Caco-2 (cell line): ENCODE measurements around the gene FOXP1. TPM values are rescaled to one million over a fixed set of nuclear protein-coding genes. Genes with fewer than 3 reads are reported as not detected.

Experiments
- BruUV-seq: library from RNA; stranded (reverse); fragments of 400-500 nt; replicated peaks from 2 replicates; lab custom pipeline; 2021; lab: Mats Ljungman, UMichigan
- CTCF ChIA-PET: fragments of 300-600 bp; sonication (Branson Sonifier 250); formaldehyde crosslinking; loops from one replicate; lab custom pipeline; 2022; ENCODE audit warnings: antibody characterized with exemption; lab: Charles Lee
- POLR2A ChIA-PET: fragments of 300-600 bp; sonication (Branson Sonifier 250); formaldehyde crosslinking; loops from one replicate; lab custom pipeline; 2022; ENCODE audit warnings: antibody characterized with exemption; lab: Charles Lee
- DNase-seq, 2 experiments: peaks; one replicate each; pipeline versions ENCODE4 v3.0.0 to v3.0.0-alpha.2; 2020 to 2022
- H3K27me3 ChIP-seq: replicated peaks from 2 replicates; pipeline ENCODE4 v1.6.0; 2011; ENCODE audit warnings: low read length; ENCODE audit not compliant: control insufficient read depth, insufficient read depth
- H3K36me3 ChIP-seq: 2 replicates; pipeline ENCODE4 v1.5.1; 2011; ENCODE audit warnings: low read length; ENCODE audit not compliant: control insufficient read depth, insufficient read depth
- H3K4me1 ChIP-seq: fragments of 250-450 bp; sonication (Bioruptor Pico); 2 replicates; pipeline ENCODE4 v1.5.1; 2020; ENCODE audit warnings: mild to moderate bottlenecking
- H3K4me3 ChIP-seq: 2 replicates; pipeline ENCODE4 v1.5.1; 2011; ENCODE audit warnings: low read depth, mild to moderate bottlenecking, control low read depth, low read length
- H3K9me3 ChIP-seq: fragments of 250-450 bp; sonication (Bioruptor Pico); 2 replicates; pipeline ENCODE4 v1.5.1; 2020; ENCODE audit warnings: mild to moderate bottlenecking, moderate library complexity
- H3K27ac Mint-ChIP-seq: one replicate; pipeline ENCODE4 v1.8.0; 2022; ENCODE audit warnings: mixed read lengths; ENCODE audit not compliant: unreplicated experiment
- H3K27me3 Mint-ChIP-seq: one replicate; pipeline ENCODE4 v1.8.0; 2022; ENCODE audit warnings: mixed read lengths; ENCODE audit not compliant: insufficient read depth, unreplicated experiment
- H3K36me3 Mint-ChIP-seq: one replicate; pipeline ENCODE4 v1.8.0; 2022; ENCODE audit warnings: mild to moderate bottlenecking, mixed read lengths; ENCODE audit not compliant: insufficient read depth, unreplicated experiment
- H3K4me1 Mint-ChIP-seq: one replicate; pipeline ENCODE4 v1.8.0; 2022; ENCODE audit warnings: low read depth, mixed read lengths; ENCODE audit not compliant: unreplicated experiment
- H3K4me3 Mint-ChIP-seq: one replicate; pipeline ENCODE4 v1.8.0; 2022; ENCODE audit warnings: mild to moderate bottlenecking, moderate library complexity, mixed read lengths; ENCODE audit not compliant: unreplicated experiment
- H3K9me3 Mint-ChIP-seq: one replicate; pipeline ENCODE4 v1.8.0; 2022; ENCODE audit warnings: mixed read lengths; ENCODE audit not compliant: unreplicated experiment
- CTCF ChIP-seq, 2 experiments: fragments of 200-600 bp in 1 of 2; IDR thresholded peaks; 1 replicate in 1 of 2; 2 replicates in 1 of 2; pipeline versions ENCODE4 v1.5.1 to v1.8.0; 2011 to 2022; ENCODE audit warnings: antibody characterized with exemption in 1 of 2, control low read depth in 1 of 2, inconsistent platforms in 1 of 2, low read depth in 1 of 2, low read length in 1 of 2, mild to moderate bottlenecking in 1 of 2, moderate library complexity in 1 of 2; ENCODE audit not compliant: insufficient read depth in 1 of 2, severe bottlenecking in 1 of 2, unreplicated experiment in 1 of 2
- intact Hi-C: fragments of 100-400 bp; cut with micrococcal nuclease; formaldehyde crosslinking; loops from one replicate; pipeline ENCODE4 v1.10.0; 2022; ENCODE audit not compliant: unreplicated experiment
- total RNA-seq: library from RNA; stranded (reverse); gene quantifications from 2 replicates; pipeline ENCODE4 v1.2.3, GENCODE V29; 2022

Gene FOXP1
- total RNA-seq, 1 experiment from 2014 or later = 131 TPM

DNA sequence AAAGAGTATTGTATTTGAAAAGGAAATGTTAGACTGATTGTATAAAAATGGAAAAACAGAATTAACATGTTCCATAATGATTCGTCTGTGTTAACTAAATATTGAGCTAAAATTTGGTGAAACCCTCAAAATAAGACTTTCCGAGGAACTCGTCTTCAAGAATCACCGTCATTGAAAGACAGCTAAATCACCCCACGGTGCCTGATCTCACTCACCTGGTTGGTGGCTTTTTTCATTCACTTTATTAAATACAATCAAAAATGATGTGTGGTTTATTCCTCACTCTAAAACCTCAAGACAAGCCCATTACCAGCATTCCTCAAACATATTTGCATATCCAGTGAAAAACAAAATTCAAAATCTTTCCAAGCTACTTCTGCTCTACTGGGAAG, 153.9 kb downstream of the FOXP1 start:
- intact Hi-C loops = no loop called here
- Mint-ChIP-seq H3K27me3 (no peaks in the 10 kb centered on the region), H3K9me3 (peaks cover 2% of the 10 kb centered on the region), H3K27ac (no peak overlapping the region), H3K36me3 (peaks cover 9% of the 10 kb centered on the region), H3K4me1 (peaks cover 19% of the 10 kb centered on the region), H3K4me3 (no peak overlapping the region)
- H3K4me3 ChIP-seq = no peak overlapping the region
- ChIA-PET POLR2A (no interaction called here), CTCF (no interaction called here)
- no peaks in the 10 kb centered on the region for H3K27me3 ChIP-seq
- BruUV-seq = no TSS peak
- no peaks in the 10 kb centered on the region; the same call in 1 of the 2 replicates for H3K4me1 ChIP-seq
- peaks cover 1% of the 10 kb centered on the region; the same call in 1 of the 2 replicates for H3K36me3 ChIP-seq
- no peak for TF ChIP-seq CTCF (IDR thresholded peaks at IDR 0.05; ENCODE audit: insufficient read depth in 1 of 2, low read depth in 1 of 2, low read length in 1 of 2, severe bottlenecking in 1 of 2, unreplicated experiment in 1 of 2)
- DNase-seq = no peak
- no peaks in the 10 kb centered on the region for H3K9me3 ChIP-seq

GRCh38 chr3:71428841-71429596, 154.5 kb downstream of the FOXP1 start:
- BruUV-seq = no TSS peak
- Mint-ChIP-seq H3K36me3 (peaks cover 9% of the 10 kb centered on the region), H3K27me3 (no peaks in the 10 kb centered on the region), H3K9me3 (no peaks in the 10 kb centered on the region), H3K27ac (no peak overlapping the region), H3K4me1 (peaks cover 15% of the 10 kb centered on the region), H3K4me3 (no peak overlapping the region)
- ChIA-PET POLR2A (no interaction called here), CTCF (no interaction called here)
- H3K4me1 ChIP-seq = no peaks in the 10 kb centered on the region; the same call in 1 of the 2 replicates
- no peaks in the 10 kb centered on the region for H3K27me3 ChIP-seq
- intact Hi-C loops = no loop called here
- no peak for TF ChIP-seq CTCF (IDR thresholded peaks at IDR 0.05; ENCODE audit: insufficient read depth in 1 of 2, low read depth in 1 of 2, low read length in 1 of 2, severe bottlenecking in 1 of 2, unreplicated experiment in 1 of 2)
- no peaks in the 10 kb centered on the region for H3K9me3 ChIP-seq
- H3K4me3 ChIP-seq = no peak overlapping the region
- peaks cover 1% of the 10 kb centered on the region; the same call in 1 of the 2 replicates for H3K36me3 ChIP-seq
- DNase-seq = no peak

DNA sequence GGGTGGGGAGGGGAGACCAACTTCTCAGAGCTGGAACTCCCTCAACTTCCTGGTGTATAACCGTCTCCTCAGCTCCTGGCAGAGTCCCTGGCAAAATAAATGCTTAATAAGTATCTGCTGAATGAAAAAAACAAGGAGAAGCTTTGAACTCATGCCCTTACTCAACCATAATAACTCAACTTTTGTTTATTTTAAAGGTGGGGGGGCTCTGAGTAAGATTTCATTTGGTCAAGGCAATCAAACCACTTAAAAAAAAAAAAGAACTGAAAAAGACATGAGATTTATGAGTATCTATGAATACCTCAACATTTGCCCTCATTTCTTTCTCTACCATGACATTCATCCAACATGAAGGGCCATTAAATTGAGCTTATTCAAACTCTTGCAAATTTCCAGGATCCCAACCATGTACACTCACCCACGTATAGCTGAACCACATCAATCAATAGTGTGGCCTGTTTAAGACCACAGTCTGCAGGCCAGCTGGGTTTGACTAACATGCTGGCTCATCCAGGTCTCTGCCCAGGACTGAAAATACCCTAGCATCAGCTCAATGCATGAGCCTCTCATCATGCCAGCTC, 157.9 kb downstream of the FOXP1 start:
- no peaks in the 10 kb centered on the region for H3K9me3 ChIP-seq
- Mint-ChIP-seq H3K27ac (no peak overlapping the region), H3K4me1 (peaks cover 15% of the 10 kb centered on the region)

More for the DNA sequence above, 157.9 kb downstream of the FOXP1 start:
- H3K27me3 ChIP-seq = no peaks in the 10 kb centered on the region
- H3K4me3 ChIP-seq = no peak overlapping the region
- H3K36me3 Mint-ChIP-seq = peaks cover 9% of the 10 kb centered on the region
- no TSS peak for BruUV-seq
- no peak for DNase-seq
- H3K9me3 Mint-ChIP-seq = no peaks in the 10 kb centered on the region
- H3K4me3 Mint-ChIP-seq = no peak overlapping the region
- H3K36me3 ChIP-seq = peaks cover 1% of the 10 kb centered on the region; the same call in 1 of the 2 replicates
- H3K27me3 Mint-ChIP-seq = no peaks in the 10 kb centered on the region
- no peaks in the 10 kb centered on the region for H3K4me1 ChIP-seq
- no peak for TF ChIP-seq CTCF (IDR thresholded peaks at IDR 0.05; ENCODE audit: insufficient read depth in 1 of 2, low read depth in 1 of 2, low read length in 1 of 2, severe bottlenecking in 1 of 2, unreplicated experiment in 1 of 2)
- CTCF ChIA-PET = no interaction called here
- intact Hi-C loops = no loop called here
- POLR2A ChIA-PET = no interaction called here
